Umbilical cord (tissue), 2 donors: ENCODE data around the gene PTTG1IP. TPM values are rescaled to one million over a fixed set of nuclear protein-coding genes. Genes with fewer than 3 reads are reported as not detected.
"Not testable (repeated sequence)": the region's sequence is repeated elsewhere in the genome, so short reads cannot be mapped to it uniquely, and the experiment has no call there.

ENCODE experiments used
- DNase-seq: peaks from one replicate; pipeline ENCODE4 v3.0.0-alpha.2; 2015; ENCODE audit warnings: low spot score
- total RNA-seq: library from RNA; depleted of rRNA; stranded (reverse); fragments of >200 nt; gene quantifications from one replicate; pipeline ENCODE4 v1.2.3, GENCODE V29; 2014; ENCODE audit warnings: low replicate concordance; ENCODE audit not compliant: insufficient read depth

PTTG1IP gene
- total RNA-seq, 1 donor from 2014 or later, result 347 TPM

DNA sequence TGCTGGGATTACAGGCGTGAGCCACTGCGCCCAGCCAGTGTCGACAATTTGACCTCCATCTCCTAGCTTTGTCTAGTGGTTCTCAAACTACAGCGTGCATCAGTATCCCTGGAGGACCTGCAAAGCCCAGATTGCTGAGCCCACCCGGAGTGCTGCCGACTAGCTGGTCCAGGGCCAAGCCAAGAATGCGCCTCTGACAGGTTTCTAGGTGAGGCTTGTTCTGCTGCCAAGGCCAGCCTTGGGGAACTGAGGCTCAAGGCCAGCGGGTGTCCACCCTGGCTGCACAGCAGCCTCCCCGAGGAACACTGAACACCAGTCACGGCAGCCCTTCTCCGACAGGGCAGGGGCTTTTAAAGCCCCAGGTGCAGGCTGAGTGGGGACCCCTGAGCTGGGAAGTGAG is 9.8 kb upstream of the PTTG1IP start:
- no peak for DNase-seq

DNA sequence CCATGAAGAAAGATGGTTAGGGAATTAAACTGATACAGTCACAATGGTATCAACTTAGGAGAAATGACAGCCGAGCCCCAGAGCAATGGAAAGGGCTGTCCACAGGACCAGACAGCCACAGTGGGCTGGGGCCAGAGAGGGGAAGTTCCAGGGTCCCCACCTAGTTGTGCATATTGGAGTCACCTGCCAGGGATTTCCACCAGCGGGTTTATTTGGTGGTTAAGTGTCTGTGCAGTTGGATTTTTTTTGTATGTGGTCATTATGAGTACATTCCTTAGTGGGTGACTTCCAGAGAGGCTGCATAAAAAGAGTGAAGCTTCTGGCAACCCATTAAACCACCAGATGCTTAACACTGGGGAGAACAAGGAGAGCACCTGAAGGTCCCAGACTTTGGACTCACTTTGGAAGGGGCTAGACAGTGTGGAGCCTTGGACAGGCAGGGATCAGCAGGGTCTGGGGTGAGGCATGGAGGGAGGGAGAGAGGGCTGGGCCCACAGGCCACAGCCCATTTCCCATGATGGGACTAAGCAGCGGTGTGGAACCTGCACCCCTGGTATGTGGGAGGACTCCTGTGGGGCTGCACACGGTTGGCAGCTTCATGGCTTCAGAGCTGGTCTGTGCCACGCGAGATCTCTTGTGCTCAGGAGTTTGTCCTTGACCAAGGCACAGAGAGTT is 7.8 kb upstream of the PTTG1IP start:
- DNase-seq, result peak; percentile 26

DNA sequence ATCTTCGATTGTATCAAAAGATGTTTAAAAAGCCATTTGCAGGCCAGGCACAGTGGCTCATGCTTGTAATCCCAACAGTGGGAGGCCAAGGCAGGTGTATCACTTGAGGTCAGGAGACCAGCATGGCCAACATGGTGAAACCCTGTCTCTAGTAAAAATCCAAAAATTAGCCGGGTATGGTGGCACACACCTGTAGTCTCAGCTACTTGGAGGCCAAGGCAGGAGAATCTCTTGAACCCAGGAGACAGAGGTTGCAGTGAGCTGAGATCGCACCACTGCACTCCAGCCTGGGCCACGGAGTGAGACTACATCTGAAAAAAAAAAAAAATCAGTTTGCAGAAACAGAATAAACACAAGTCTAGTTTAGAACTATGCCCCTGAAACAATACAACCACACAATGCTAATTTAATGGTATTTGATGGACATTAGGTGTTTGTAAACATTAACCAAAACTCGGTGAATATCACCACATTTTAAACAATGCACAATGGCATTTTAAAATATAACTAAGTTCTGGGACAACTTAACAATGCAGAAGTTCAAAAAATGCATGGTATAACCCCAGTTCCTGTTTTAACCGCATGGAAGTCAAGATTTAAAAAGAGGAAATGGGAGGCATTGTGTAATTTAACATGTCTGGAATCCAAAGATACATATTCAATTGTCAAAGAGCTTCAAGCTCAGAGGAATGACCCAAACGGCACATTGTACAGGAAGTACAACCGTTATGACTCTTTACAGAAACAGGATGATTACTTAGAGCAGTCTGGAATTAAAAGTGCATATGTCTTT is 7.1 kb upstream of the PTTG1IP start:
- DNase-seq, result peak; percentile 63

DNA sequence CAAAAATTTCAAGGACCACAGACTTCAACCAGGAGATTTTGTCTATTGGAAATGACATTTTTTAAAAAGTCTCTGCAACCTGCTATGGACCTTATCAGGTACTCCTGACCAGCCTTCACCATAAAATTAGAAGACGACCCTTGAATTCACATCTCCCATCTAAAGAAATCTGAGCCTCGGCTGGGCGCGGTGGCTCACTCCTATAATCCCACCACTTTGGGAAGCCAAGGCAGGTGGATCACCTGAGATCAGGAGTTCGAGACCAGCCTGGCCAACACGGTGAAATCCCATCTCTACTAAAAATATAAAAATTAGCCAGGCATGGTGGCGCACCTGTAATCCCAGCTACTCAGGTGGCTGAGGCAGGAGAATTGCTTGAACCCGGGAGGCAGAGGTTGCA is 5.7 kb upstream of the PTTG1IP start:
- not testable (repeated sequence) for DNase-seq

DNA sequence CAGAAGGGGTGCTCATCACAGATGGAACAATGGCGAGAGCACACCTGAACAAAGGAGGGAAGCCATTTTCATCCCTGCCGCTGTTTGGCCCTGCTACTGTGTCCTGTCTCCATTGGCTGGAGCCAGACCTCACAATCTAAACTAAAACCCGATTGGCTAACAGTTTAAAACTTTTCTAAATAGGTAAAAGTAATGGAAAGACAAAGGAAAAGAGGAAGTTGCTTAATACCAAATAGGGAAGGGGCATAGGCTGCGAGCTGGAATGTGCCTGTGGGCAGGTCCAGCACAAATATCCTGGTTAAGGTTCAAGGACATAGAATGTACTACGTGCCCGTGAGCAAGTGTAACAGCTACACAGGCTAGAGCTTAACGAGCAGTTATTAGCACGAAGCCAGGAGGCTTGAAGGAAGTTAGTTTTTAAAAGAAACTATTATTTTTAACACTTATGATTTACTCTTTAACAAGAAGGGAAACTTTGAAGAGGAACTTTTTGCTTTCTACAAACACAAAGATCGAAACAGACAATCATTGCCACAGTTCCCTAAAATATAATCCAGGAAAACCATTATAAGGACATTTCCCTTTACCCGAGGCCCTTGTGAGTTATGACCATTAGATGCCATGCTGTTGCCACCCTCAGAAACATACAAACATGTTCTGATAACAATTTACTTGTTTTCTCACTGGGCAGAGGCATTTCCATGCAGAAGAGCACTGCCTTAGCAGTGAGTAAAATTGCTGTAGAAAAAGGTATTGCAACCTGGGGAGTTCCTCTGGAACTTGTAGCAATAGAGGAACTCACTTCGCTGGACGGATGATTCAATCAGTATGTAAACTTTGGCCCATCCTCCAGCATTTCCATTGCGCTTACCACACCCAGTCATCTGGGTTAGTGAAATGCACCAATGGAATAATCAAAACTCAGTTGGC is 4.8 kb upstream of the PTTG1IP start:
- DNase-seq, result no peak

DNA sequence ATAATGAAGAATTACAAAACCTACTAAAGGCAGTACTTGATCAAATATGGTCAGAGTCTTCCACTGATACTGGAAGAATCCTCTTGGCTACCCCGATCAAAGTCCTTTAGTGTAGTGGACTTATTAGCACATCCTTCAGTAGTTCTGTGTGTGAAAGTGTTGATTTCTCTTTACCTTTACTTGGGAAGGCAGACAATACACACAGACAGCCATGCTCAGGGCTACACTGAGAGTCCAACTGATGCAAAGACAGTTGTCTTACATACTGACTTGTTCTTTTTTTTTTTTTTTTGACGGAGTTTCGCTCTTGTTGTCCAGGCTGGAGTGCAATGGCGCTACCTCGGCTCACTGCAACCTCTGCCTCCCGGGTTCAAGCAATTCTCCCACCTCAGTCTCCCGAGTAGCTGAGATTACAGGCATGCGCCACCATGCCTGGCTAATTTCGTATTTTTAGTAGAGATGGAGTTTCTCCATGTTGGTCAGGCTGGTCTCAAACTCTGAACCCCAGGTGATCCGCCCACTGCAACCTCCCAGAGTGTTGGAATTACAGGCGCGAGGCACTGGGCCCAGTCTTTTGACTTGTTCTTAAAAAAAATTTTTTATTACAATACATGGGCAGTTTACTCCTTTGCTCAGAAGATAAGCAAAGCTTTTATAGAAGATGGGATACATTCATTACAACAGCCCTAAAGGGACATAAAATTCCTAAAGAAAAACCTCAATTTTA is 3.5 kb upstream of the PTTG1IP start:
- no peak for DNase-seq

DNA sequence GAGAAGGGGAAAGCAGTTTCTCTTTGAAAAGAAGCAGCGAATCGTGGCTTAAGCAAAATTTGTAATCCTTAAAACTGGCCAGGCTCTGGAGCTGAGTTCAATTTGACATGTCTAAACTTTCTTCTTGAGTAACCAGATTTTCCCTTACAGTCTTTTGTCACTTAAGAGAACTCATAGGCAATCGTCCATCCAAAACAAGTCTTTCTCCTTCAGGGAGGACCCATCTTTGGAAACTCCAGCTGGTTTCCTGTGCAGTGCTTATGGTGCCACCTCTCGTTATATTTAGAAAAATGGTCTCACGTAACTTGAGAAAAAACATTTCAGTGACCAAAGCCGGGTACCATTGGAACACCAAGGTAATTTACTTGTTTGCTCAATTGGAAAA is 1.8 kb upstream of the PTTG1IP start:
- DNase-seq, result peak; percentile 62

DNA sequence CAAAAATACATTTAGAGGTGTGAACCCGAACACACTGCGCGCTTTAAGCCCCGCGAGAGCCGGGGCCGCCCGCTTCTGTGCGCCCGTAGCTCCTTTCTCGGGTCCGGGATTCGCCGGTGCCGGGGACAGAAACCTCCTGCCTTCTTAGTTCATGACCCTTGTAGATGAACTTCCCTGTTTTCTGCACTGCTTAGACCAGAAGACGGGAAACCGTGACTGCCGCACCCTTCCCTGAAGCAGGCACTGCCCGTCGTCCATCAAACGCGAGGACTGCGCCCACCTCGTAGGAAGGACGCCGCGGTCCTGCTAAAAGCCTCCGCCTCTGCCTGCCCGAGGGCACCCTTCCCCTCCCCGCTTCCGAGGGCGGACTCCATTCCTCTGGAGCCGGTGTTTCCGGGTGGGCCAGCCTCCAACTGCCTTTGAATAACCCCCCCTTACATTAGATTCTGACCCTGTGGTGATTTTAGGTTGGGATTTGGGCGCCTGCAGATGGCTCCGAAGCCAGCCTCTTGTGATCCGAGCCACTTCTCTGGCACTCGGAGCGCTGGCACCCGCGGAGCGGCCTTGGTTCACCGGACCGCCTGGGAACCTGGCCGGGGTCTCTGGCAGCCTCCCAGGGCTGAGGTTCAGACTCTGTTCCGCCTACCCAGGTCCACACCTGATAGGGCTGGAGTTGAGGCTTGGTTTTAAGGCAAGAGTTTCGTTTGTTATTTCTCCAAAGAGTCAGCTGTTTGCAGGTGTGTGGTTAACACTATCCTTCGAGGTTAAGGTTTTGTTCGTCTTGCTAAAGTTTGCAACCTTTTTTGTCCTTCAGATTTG is 1.2 kb upstream of the PTTG1IP start:
- DNase-seq, result peak; percentile 69

DNA sequence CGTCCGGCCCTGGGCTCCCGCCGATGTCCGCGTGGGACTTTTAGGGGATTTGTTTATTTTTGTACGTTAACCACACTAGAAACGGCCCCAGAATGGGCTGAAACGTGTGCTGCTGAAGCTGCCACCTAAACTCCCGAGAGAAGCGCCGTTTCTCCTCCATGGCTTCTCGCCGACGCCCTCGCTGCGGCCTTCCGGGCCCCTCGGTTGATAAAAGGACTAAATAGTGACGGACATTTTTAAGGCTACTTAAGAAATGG is 678 bp upstream of the PTTG1IP start:
- DNase-seq, result no peak

DNA sequence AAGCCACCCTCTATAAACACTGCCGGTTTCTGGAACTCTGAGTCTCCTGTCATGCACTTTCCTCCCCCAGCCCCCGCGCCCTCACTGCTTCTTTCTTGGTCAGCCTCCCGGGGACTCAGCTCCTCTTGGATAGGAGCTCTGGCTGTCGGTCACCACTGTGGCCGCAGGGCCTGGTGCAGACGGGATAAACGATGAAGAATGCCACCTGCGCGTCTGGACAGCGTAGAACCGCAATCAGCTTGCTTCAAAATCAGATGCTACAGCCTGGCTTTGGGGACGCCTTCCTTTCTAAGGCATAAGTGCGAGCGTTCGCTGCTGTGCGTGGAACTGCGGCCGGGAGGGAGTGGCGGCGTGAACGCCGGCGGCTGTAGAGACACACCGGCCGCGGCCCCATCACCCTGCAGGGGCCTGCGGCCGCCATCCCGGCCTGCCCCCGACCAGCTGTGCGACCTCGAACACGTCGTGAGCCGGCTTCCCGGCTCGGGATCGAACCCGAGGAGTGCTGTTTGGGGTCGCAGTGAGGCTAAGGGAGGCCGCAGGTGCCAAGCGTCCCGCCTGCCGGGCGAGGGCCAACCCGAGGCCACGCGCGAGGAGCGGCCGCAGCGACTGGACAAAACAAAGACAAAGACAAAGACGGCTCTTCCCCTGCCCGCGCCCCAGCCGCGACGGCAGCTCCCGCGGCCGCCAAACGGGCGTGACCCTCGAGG is 688 bp downstream of the PTTG1IP start:
- peak; percentile 40 for DNase-seq

DNA sequence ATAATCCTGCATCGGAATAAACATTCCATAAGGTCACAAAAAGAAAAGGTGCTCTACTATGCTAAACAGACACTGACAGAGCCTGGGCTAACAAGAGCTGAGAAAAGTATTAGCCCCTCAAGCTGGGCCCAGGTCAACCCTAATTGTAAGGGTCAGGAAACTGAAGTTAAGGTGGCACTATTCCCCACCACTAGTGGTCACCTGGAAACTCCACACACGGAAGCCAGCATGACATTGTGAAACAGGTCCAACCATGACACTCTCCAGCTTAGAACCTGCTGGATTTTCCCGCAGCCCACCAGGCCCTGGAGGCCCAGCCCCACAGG is 1.2 kb downstream of the PTTG1IP start:
- DNase-seq, result no peak

DNA sequence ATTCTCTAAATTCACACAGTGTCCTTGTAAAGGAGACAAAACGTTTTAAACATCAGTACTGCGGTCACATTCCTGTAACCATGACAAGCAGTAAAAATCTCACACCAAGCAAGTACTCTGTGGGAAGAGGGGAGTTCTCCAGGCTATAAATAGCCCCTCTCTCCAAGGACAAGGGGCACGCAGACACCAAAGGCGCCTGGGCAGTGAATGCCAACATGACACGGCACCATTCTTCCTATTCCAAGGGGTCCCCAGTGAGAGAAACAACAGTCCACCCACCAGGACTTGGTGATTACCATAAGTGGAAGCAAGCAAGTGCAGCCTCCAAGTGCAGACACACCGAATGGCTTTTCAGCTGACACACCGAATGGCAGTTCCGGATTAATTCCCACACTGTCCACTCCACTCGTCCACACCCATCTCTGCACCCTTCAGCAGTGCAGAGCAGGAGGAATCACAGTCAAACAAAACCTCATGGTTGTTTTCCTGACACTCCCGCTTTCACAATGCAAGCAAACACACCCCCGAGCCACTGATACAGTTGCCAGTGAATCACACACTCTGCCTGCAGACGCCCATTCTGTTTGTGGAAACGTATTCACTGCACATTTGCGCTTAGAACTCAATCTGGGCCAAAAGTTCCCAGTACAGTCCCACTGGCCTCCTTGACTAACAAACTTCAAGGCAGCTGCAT is 1.8 kb downstream of the PTTG1IP start:
- peak; percentile 63 for DNase-seq

DNA sequence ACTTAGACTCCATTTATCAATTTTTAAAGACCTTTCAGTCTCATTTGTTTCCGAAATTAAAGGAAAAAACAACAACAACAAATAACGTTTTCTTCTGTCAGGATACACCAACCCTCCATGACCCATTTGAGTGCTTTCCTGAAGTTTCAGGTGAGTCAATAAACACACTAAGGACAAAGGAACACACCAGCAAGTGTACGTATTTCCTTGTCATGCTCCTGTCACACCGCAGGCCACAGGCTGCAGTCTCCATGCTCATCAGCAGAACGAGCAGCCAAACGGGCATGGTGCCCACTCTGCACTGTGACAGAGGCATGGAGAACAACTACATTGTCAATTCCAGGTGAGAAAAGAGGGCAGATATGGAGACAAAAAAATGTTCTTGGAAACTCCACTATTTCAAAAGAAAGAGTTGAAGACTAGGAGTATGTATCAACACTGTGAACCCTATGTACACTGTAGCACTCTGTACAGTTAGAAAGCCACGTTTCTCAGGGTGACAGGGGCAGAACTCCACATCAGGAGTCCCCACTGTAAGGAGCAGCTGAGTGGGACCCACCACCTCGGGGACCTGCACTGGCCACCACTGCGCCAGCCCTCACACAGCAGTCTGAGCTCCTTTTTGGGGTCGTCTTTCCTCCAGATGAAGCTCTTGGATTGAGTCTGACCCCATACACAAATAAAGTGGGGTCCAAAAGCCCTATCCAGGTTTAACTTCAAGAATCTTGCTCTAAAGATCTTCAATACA is 2.6 kb downstream of the PTTG1IP start:
- no peak for DNase-seq

DNA sequence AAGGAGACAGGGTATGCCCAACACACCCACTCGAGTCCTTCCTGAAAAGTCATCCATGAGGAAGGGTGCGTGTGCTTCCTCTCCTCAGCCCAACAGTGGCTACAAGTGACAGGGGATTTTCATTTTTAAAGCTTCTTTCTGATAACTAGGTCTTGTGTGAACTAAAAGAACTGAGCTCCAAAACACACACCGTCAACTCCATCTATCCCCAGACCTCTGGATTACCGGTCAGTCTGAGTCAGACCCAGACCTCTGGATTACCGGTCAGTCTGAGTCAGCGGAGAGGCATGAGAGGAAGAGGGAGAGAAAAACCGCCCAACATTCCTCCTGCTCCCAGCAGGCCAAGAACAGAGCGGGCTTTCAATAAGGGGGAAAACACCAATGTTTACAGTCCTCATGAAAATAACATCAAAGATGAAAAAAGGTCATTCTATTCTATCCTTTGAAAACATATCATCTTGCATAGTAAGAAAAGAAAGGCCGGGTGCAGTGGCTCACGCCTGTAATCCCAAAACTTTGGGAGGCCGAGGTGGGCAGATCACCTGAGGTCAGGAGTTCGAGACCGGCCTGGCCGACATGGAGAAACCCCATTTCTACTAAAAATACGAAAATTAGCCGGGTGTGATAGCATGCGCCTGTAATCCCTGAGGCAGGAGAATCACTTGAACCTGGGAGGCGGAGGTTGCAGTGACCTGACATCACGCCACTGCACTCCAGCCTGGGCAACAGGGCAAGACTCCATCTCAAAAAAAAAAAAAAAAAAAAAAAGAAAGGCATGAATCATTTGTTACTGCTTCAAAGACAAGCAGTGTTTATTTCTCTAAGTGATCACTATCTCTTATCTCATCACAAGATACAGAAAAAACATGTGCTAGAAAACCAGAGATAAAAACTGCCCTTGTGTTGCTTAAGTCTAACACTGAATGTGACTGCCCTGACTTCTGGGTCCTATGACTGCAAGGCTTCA is 3.4 kb downstream of the PTTG1IP start:
- peak; percentile 97 for DNase-seq

DNA sequence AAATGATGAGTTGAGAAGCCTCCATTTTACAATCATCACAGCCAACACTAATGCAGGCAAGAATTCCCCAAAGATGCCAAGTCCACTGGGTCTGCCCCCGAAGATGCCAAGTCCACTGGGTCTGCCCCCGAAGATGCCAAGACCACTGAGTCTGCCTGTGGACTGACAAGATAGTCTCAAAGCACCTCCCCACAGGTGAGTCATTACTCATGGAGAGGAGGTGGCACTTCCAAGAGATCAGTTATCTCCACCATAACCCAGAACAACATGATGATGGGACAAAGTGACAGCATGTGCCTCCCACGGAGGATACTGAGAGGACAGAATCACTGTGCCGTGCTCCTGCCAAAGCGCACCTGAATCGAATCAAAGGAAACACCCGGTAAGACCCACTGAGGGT is 4.8 kb downstream of the PTTG1IP start:
- no peak for DNase-seq

DNA sequence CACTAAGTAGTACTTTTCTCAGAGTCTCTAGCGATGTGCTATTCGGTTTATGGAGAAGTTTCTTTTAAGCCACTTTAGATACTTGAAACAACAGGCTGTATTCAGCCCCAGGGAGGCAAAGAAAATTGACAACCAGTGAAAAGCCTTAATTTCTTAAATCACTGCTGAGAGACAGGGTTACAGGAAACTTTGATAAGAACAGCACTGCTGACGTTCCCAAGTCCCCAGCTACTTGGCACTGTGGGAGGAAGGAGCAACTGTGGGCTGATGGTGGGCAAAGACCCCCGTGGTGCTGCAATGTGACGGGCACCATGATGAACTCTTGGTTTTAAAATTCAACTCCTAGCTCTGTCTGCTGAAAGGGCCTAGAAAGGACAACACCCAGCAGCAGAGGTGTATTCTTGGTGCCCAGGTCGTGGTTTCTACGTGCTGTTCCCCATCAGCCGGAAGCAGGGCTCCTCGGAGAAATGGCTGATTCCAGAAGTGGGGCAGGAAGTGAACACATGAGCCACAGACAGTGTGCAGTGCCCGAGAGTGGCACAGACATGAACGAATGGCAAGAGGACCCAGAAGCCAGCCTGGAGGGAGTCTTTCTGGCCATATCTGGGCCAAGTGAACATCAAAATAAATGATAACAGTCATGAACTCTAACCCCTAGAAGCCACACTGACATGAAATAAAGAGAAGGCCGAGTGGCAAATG is 5.3 kb downstream of the PTTG1IP start:
- no peak for DNase-seq

DNA sequence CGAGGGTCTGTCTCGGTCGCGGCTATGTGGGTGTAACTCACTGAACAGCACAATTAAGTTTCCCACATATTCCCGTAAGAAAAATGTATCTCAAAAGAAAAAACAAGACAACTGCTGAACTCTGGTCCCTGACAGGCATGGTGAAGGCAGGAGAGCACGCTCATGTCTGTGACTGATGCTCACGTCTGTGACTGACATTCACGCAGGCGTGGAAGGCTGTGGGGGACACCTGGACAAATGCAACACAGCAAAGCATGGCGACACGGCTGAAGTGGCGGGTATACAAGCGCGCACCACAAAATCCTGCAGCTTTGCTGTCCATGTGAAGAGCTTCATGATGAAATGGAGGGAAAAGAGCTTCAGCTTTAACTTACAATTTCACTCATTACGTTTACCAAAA is 6.0 kb downstream of the PTTG1IP start:
- DNase-seq, result no peak
